Liver (tissue), 9 donors: ENCODE measurements around the gene ZMAT5. TPM values are rescaled to one million over a fixed set of nuclear protein-coding genes. Genes with fewer than 3 reads are reported as not detected.

Experiments used
- DNase-seq: peaks from one replicate; pipeline ENCODE4 v3.0.0-alpha.2; 2017; ENCODE audit warnings: low spot score
- H3K27ac ChIP-seq, 2 donors: one replicate each; pipeline ENCODE4 v1.7.0; 2013; ENCODE audit warnings: inconsistent platforms in 2 of 2, low read length in 2 of 2, control low read depth in 1 of 2, low read depth in 1 of 2, mild to moderate bottlenecking in 1 of 2
- H3K27me3 ChIP-seq, 4 donors: one replicate each; pipeline versions ENCODE4 v1.6.1 to v1.7.0; 2013; ENCODE audit warnings: low read length in 3 of 4, inconsistent platforms in 1 of 4, mild to moderate bottlenecking in 1 of 4, moderate library complexity in 1 of 4; ENCODE audit not compliant: control insufficient read depth in 4 of 4, insufficient read depth in 4 of 4
- H3K36me3 ChIP-seq, 4 donors: one replicate each; pipeline versions ENCODE4 v1.6.1 to v1.7.0; 2013; ENCODE audit warnings: low read length in 3 of 4, mild to moderate bottlenecking in 3 of 4, low read depth in 1 of 4, moderate library complexity in 1 of 4; ENCODE audit not compliant: control insufficient read depth in 4 of 4, insufficient read depth in 3 of 4
- H3K4me1 ChIP-seq, 4 donors: one replicate each; pipeline versions ENCODE4 v1.6.1 to v1.7.0; 2013; ENCODE audit warnings: low read length in 3 of 4, mild to moderate bottlenecking in 3 of 4, moderate library complexity in 1 of 4; ENCODE audit not compliant: control insufficient read depth in 4 of 4, insufficient read depth in 4 of 4
- H3K4me3 ChIP-seq, 3 donors: one replicate each; pipeline versions ENCODE4 v1.6.1 to v1.7.0; 2013; ENCODE audit warnings: low read length in 3 of 3, control low read depth in 1 of 3, low read depth in 1 of 3, mild to moderate bottlenecking in 1 of 3
- H3K9ac ChIP-seq, 2 donors: one replicate each; pipeline ENCODE4 v1.7.0; 2013; ENCODE audit warnings: low read length in 2 of 2, mild to moderate bottlenecking in 2 of 2, moderate library complexity in 2 of 2, control low read depth in 1 of 2, low read depth in 1 of 2
- H3K9me3 ChIP-seq, 4 donors: one replicate each; pipeline versions ENCODE4 v1.6.1 to v1.7.0; 2013; ENCODE audit warnings: low read length in 3 of 4; ENCODE audit not compliant: control insufficient read depth in 4 of 4
- EGR1 ChIP-seq, 2 donors: IDR thresholded peaks; 2 replicates each; pipeline ENCODE4 v1.6.1; 2016 to 2018; ENCODE audit warnings: antibody characterized with exemption in 2 of 2, low read depth in 2 of 2
- FOXA1 ChIP-seq: IDR thresholded peaks from 2 replicates; pipeline ENCODE4 v1.6.1; 2016; ENCODE audit warnings: antibody characterized with exemption
- FOXA2 ChIP-seq: IDR thresholded peaks from 2 replicates; pipeline ENCODE4 v1.6.1; 2016; ENCODE audit warnings: antibody characterized with exemption
- GABPA ChIP-seq, 2 donors: IDR thresholded peaks in 1 of 2; conservative IDR thresholded peaks in 1 of 2; 2 replicates each; pipeline ENCODE4 v1.6.1; 2016; ENCODE audit warnings: antibody characterized with exemption in 2 of 2, mild to moderate bottlenecking in 1 of 2, moderate library complexity in 1 of 2
- HNF4A ChIP-seq, 2 donors: conservative IDR thresholded peaks; 2 replicates each; pipeline ENCODE4 v1.6.1; 2016; ENCODE audit warnings: antibody characterized with exemption in 2 of 2, mild to moderate bottlenecking in 2 of 2
- HNF4G ChIP-seq: IDR thresholded peaks from 2 replicates; pipeline ENCODE4 v1.6.1; 2016; ENCODE audit warnings: antibody characterized with exemption
- JUND ChIP-seq, 2 donors: IDR thresholded peaks; 2 replicates each; pipeline ENCODE4 v1.6.1; 2016; ENCODE audit warnings: antibody characterized with exemption in 2 of 2
- NR2F2 ChIP-seq: IDR thresholded peaks from 2 replicates; pipeline ENCODE4 v1.6.1; 2016; ENCODE audit warnings: antibody characterized with exemption
- RAD21 ChIP-seq, 2 donors: IDR thresholded peaks; 2 replicates each; pipeline ENCODE4 v1.6.1; 2016; ENCODE audit warnings: antibody characterized with exemption in 2 of 2, mild to moderate bottlenecking in 2 of 2
- RXRA ChIP-seq, 2 donors: IDR thresholded peaks; 2 replicates each; pipeline ENCODE4 v1.6.1; 2017 to 2018; ENCODE audit warnings: antibody characterized with exemption in 2 of 2, mild to moderate bottlenecking in 1 of 2
- SP1 ChIP-seq: IDR thresholded peaks from 2 replicates; pipeline ENCODE4 v1.6.1; 2018; ENCODE audit warnings: antibody characterized with exemption, mild to moderate bottlenecking
- TAF1 ChIP-seq: conservative IDR thresholded peaks from 2 replicates; pipeline ENCODE4 v1.6.1; 2016; ENCODE audit warnings: antibody characterized with exemption, mild to moderate bottlenecking
- YY1 ChIP-seq: IDR thresholded peaks from 2 replicates; pipeline ENCODE4 v1.6.1; 2016; ENCODE audit warnings: antibody characterized with exemption, mild to moderate bottlenecking
- WGBS: extraction: QIAGEN DNeasy Blood & Tissue Kit; methylation state at CpG from one replicate; pipeline ENCODE4 v1.1.7; 2013; 5-methylcytosine and 5-hydroxymethylcytosine counted together
- polyA plus RNA-seq, 2 donors: library from polyadenylated mRNA; stranded (reverse) in 1 of 2; unstranded in 1 of 2; fragments of 200-250 nt in 1 of 2; fragments of >200 nt in 1 of 2; fragmentation: Nextera tagmentation in 1 of 2; extraction: Ambion mirVana in 1 of 2; gene quantifications; one replicate each; pipeline versions ENCODE4 v1.2.1 to v1.2.3, GENCODE V29; 2013 to 2015
- total RNA-seq, 2 donors: library from RNA; depleted of rRNA; stranded (reverse); fragments of >200 nt; gene quantifications; one replicate each; pipeline ENCODE4 v1.2.3, GENCODE V29; 2014
- TF ChIP-seq, protein P1 (sequence below): IDR thresholded peaks from 2 replicates; pipeline ENCODE4 v1.6.1; 2016; ENCODE audit warnings: antibody characterized with exemption
- TF ChIP-seq, protein P2 (sequence below): IDR thresholded peaks from 2 replicates; pipeline ENCODE4 v1.6.1; 2016; ENCODE audit warnings: antibody characterized with exemption
- TF ChIP-seq, protein P3 (sequence below): IDR thresholded peaks from 2 replicates; pipeline ENCODE4 v1.6.1; 2016; ENCODE audit warnings: antibody characterized with exemption, mild to moderate bottlenecking
- TF ChIP-seq, protein P4 (sequence below): fragments of 150-350 bp; IDR thresholded peaks from 2 replicates; pipeline ENCODE4 v1.5.1; 2017; ENCODE audit warnings: improper control_type of control experiment, low read depth, low read length; ENCODE audit not compliant: missing input control
- donor health status: healthy.
- donor health status: healthy.
- donor health status: healthy.
- donor health status: healthy.
- donor health status: healthy.

The ZMAT5 gene
- total and polyA plus RNA-seq, 4 donors = 9.2 to 18.8 (median 13.5) TPM

DNA sequence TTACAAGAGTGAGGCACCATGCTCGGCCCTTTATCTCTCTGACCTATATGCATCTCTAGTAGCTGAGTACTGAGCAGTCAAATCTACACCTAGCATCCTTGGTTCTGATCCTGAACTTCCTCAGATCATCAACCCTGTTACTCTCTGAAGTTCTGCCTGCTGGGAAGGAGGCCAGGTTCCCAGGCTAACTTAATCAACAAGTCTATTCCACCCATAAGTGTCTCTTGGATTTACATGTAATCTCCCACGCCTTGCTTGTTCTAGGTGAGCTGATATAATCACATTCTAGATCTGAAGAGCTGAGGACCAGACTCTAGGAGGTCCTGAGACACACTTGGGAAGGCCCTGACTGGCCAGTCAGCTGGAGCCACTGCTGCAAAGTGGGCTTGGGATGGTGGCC is 24.9 kb downstream of the ZMAT5 start:
- Histone ChIP-seq H3K27ac (no peak overlapping the region), H3K9me3 (no peaks in the 10 kb centered on the region), H3K9ac (no peak overlapping the region), H3K36me3 (peaks cover 1 to 48% (median 7%) of the 10 kb centered on the region in 4 donors), H3K4me1 (no peaks in the 10 kb centered on the region), H3K4me3 (no peak overlapping the region), H3K27me3 (no peaks in the 10 kb centered on the region)
- DNase-seq = no peak
- no peak for TF ChIP-seq YY1
- no peak for TF ChIP-seq NR2F2
- TF ChIP-seq, protein P1, sequence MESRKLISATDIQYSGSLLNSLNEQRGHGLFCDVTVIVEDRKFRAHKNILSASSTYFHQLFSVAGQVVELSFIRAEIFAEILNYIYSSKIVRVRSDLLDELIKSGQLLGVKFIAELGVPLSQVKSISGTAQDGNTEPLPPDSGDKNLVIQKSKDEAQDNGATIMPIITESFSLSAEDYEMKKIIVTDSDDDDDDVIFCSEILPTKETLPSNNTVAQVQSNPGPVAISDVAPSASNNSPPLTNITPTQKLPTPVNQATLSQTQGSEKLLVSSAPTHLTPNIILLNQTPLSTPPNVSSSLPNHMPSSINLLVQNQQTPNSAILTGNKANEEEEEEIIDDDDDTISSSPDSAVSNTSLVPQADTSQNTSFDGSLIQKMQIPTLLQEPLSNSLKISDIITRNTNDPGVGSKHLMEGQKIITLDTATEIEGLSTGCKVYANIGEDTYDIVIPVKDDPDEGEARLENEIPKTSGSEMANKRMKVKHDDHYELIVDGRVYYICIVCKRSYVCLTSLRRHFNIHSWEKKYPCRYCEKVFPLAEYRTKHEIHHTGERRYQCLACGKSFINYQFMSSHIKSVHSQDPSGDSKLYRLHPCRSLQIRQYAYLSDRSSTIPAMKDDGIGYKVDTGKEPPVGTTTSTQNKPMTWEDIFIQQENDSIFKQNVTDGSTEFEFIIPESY = no peak
- TF ChIP-seq FOXA1 = no peak
- TF ChIP-seq, protein P2, sequence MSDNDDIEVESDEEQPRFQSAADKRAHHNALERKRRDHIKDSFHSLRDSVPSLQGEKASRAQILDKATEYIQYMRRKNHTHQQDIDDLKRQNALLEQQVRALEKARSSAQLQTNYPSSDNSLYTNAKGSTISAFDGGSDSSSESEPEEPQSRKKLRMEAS = no peak
- TF ChIP-seq, protein P3, sequence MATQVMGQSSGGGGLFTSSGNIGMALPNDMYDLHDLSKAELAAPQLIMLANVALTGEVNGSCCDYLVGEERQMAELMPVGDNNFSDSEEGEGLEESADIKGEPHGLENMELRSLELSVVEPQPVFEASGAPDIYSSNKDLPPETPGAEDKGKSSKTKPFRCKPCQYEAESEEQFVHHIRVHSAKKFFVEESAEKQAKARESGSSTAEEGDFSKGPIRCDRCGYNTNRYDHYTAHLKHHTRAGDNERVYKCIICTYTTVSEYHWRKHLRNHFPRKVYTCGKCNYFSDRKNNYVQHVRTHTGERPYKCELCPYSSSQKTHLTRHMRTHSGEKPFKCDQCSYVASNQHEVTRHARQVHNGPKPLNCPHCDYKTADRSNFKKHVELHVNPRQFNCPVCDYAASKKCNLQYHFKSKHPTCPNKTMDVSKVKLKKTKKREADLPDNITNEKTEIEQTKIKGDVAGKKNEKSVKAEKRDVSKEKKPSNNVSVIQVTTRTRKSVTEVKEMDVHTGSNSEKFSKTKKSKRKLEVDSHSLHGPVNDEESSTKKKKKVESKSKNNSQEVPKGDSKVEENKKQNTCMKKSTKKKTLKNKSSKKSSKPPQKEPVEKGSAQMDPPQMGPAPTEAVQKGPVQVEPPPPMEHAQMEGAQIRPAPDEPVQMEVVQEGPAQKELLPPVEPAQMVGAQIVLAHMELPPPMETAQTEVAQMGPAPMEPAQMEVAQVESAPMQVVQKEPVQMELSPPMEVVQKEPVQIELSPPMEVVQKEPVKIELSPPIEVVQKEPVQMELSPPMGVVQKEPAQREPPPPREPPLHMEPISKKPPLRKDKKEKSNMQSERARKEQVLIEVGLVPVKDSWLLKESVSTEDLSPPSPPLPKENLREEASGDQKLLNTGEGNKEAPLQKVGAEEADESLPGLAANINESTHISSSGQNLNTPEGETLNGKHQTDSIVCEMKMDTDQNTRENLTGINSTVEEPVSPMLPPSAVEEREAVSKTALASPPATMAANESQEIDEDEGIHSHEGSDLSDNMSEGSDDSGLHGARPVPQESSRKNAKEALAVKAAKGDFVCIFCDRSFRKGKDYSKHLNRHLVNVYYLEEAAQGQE = no peak
- no peak for TF ChIP-seq SP1
- 98% methylated on average over 2 of the region's 2 CpGs for WGBS

DNA sequence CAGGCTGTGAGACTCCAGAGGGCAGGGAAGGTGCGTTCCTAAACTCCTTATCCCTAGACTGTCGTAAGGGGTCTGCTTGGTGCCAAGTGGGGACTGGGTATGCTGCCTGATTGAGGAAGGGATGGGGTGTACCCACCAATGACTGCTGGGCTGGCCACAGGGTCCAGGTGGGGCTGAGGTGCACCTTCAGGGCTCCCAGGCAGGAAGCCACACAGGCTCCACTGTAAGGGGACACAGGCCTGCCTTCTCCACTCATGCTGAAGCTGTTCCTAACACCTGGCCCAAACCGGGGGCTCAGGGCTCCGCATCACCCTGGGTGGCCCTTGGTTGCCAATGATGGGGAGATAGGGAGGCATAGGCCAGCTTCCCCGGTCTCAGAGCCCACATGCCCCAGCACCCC is 26.6 kb downstream of the ZMAT5 start:
- H3K9ac ChIP-seq = no peak overlapping the region

More for the DNA sequence above, 26.6 kb downstream of the ZMAT5 start:
- peaks cover 0 to 36% (median 5%) of the 10 kb centered on the region in 4 donors for H3K36me3 ChIP-seq
- no peaks in the 10 kb centered on the region for H3K4me1 ChIP-seq
- DNase-seq = no peak
- 96% methylated on average over 5 of the region's 5 CpGs for WGBS
- no peaks in the 10 kb centered on the region for H3K27me3 ChIP-seq
- no peak for TF ChIP-seq FOXA2
- no peak for TF ChIP-seq HNF4A (conservative IDR thresholded peaks at IDR 0.05)
- no peak for TF ChIP-seq RXRA (IDR thresholded peaks at IDR 0.05)
- no peak for TF ChIP-seq HNF4G
- TF ChIP-seq, protein P2 = no peak
- no peak for TF ChIP-seq TAF1
- no peak for TF ChIP-seq RAD21 (IDR thresholded peaks at IDR 0.05)
- TF ChIP-seq FOXA1 = no peak
- no peak for TF ChIP-seq GABPA (IDR thresholded peaks at IDR 0.05 in 1 of 2, conservative IDR thresholded peaks at IDR 0.05 in 1 of 2)
- no peak for TF ChIP-seq EGR1 (IDR thresholded peaks at IDR 0.05; ENCODE audit: low read depth in 2 of 2)
- TF ChIP-seq JUND (IDR thresholded peaks at IDR 0.05) = no peak
- TF ChIP-seq, protein P4, sequence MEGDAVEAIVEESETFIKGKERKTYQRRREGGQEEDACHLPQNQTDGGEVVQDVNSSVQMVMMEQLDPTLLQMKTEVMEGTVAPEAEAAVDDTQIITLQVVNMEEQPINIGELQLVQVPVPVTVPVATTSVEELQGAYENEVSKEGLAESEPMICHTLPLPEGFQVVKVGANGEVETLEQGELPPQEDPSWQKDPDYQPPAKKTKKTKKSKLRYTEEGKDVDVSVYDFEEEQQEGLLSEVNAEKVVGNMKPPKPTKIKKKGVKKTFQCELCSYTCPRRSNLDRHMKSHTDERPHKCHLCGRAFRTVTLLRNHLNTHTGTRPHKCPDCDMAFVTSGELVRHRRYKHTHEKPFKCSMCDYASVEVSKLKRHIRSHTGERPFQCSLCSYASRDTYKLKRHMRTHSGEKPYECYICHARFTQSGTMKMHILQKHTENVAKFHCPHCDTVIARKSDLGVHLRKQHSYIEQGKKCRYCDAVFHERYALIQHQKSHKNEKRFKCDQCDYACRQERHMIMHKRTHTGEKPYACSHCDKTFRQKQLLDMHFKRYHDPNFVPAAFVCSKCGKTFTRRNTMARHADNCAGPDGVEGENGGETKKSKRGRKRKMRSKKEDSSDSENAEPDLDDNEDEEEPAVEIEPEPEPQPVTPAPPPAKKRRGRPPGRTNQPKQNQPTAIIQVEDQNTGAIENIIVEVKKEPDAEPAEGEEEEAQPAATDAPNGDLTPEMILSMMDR = no peak
- H3K9me3 ChIP-seq = no peaks in the 10 kb centered on the region
- no peak overlapping the region for H3K27ac ChIP-seq
- no peak overlapping the region for H3K4me3 ChIP-seq
